Mucosa of rectum (tissue), 2 donors: ENCODE data around the gene GRM4.

Experiments
- H3K27ac ChIP-seq, 2 donors: one replicate each; pipeline ENCODE4 v1.7.0; 2013; ENCODE audit warnings: inconsistent platforms in 2 of 2, low read depth in 2 of 2, low read length in 2 of 2
- H3K27me3 ChIP-seq, 2 donors: one replicate each; pipeline ENCODE4 v1.7.0; 2013; ENCODE audit warnings: low read length in 2 of 2; ENCODE audit not compliant: control insufficient read depth in 2 of 2, insufficient read depth in 2 of 2
- H3K36me3 ChIP-seq, 2 donors: one replicate each; pipeline ENCODE4 v1.7.0; 2013; ENCODE audit warnings: low read length in 2 of 2; ENCODE audit not compliant: control insufficient read depth in 2 of 2, insufficient read depth in 2 of 2
- H3K4me1 ChIP-seq, 2 donors: one replicate each; pipeline ENCODE4 v1.7.0; 2013; ENCODE audit warnings: low read length in 2 of 2, mild to moderate bottlenecking in 1 of 2; ENCODE audit not compliant: control insufficient read depth in 2 of 2, insufficient read depth in 2 of 2
- H3K4me3 ChIP-seq, 2 donors: one replicate each; pipeline ENCODE4 v1.7.0; 2013; ENCODE audit warnings: low read length in 2 of 2
- H3K9ac ChIP-seq, 2 donors: one replicate each; pipeline ENCODE4 v1.7.0; 2013; ENCODE audit warnings: low read length in 2 of 2, low read depth in 1 of 2, mild to moderate bottlenecking in 1 of 2
- H3K9me3 ChIP-seq, 2 donors: one replicate each; pipeline ENCODE4 v1.7.0; 2013; ENCODE audit warnings: low read length in 2 of 2; ENCODE audit not compliant: control insufficient read depth in 2 of 2
- donor health status: healthy.
- donor health status: Normal muscosa, but diverticular disease.

The GRM4 gene

DNA sequence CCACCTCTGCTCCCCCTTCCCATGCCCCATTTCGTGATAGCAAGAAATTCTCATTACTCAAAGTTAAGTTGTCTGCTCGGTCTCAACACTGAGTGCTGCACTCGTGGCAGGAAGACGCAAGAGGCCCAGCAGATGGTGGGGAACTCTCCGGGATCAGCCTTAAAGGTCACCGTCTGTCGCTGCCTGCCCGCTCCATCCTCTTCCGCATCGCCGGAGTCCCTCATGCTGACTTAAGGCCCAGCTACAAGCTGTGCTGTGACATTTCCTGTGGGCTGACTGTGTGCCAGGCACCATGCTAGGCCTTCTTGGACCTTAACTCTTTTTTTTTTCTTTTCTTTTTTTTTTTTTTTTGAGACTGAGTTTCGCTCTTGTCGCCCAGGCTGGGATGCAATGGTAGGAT lies 17.8 kb downstream of the GRM4 start:
- no peak overlapping the region for H3K4me3 ChIP-seq
- H3K9me3 ChIP-seq = no peaks in the 10 kb centered on the region
- H3K36me3 ChIP-seq = no peaks in the 10 kb centered on the region
- H3K4me1 ChIP-seq = no peaks in the 10 kb centered on the region
- H3K9ac ChIP-seq = no peak overlapping the region
- H3K27me3 ChIP-seq = peaks cover 0 to 4% of the 10 kb centered on the region in 2 donors
- H3K27ac ChIP-seq = no peak overlapping the region

DNA sequence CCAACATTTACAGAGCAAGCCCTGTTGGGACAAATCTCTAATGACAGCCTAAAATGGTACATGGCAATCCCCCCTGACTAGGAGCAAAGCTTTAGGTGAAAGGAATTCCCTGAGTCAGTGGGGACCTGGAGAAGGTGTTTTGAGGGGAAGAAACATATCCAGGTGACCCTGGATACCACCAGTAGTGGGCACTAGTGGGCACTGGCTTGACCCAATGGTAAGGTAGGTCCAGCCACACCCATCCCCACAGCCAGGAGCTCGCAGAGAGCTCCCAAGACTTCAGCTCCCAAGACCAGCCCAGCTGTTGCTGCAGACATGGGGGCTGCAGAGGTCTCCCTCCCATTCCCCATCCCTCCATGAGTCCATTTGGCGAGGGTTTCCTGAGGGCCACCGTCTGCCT lies 19.5 kb downstream of the GRM4 start:
- no peaks in the 10 kb centered on the region for H3K36me3 ChIP-seq
- no peak overlapping the region for H3K27ac ChIP-seq
- no peak overlapping the region for H3K9ac ChIP-seq
- H3K4me1 ChIP-seq = no peaks in the 10 kb centered on the region
- no peaks in the 10 kb centered on the region for H3K9me3 ChIP-seq
- peaks cover 0 to 4% of the 10 kb centered on the region in 2 donors for H3K27me3 ChIP-seq
- H3K4me3 ChIP-seq = no peak overlapping the region

GRCh38 chr6:34125939-34126338 lies 19.9 kb downstream of the GRM4 start:
- H3K9ac ChIP-seq = no peak overlapping the region
- no peak overlapping the region for H3K27ac ChIP-seq
- H3K27me3 ChIP-seq = peaks cover 0 to 4% of the 10 kb centered on the region in 2 donors
- no peaks in the 10 kb centered on the region for H3K9me3 ChIP-seq
- no peaks in the 10 kb centered on the region for H3K4me1 ChIP-seq
- no peaks in the 10 kb centered on the region for H3K36me3 ChIP-seq
- no peak overlapping the region for H3K4me3 ChIP-seq

DNA sequence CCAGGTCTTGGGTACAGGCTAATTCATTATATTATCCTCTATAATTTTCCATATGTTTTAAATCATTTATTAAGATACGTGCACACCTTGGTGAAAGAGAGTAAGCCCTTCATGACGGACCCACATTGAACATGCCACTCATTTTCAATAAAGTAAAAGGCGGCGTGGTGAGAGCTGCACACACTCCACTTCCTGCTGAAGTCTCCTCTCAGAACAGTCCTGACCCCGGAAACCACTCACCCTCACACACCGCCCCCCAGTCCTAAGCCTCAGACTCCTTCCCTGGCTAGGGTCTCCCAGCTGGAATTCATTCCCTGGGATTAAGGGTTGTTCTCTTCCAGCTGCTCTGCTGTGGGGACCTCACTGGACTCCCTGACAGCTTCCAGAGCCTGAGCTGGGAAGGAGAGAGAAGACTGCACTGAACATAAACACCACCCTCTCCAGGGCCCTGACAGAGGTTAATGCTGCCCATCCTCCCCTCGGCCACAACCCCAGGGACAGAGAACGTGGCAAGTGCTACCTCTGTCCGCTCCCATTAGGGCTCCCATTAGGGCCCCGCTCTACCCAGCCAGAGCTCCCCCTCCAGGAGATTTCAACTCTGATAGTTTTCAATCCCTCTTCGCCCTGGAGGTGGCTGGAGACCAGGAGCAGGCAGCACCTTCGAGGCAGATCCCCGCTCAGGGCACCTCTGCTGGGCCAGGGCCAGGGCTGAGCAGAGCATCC lies 24.8 kb downstream of the GRM4 start:
- Histone ChIP-seq H3K27ac (no peak overlapping the region), H3K27me3 (peaks cover 0 to 5% of the 10 kb centered on the region in 2 donors), H3K36me3 (no peaks in the 10 kb centered on the region)

DNA sequence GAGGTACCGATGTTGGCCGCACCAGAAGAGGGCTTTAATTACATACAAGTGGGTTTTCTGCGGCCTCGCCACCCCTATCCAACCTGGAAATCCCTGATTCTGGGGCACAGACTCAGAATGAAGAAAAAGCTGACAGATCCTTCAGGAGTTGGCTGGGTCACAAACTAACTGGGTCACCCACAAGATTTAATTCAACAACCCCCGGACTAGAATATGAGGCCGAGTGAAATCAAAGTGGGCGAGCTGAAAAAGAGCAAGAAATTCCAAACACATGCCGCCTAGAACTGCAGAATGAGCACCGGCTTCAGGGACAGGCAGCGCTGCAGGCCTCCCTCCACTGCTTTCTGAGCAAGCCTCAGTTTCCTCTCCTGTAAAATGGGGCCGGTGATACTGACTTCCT lies 30.0 kb downstream of the GRM4 start:
- H3K9me3 ChIP-seq = no peaks in the 10 kb centered on the region
- no peak overlapping the region for H3K4me3 ChIP-seq
- no peak overlapping the region for H3K9ac ChIP-seq
- H3K27ac ChIP-seq = no peak overlapping the region
- peaks cover 3 to 6% of the 10 kb centered on the region in 2 donors for H3K27me3 ChIP-seq
- no peaks in the 10 kb centered on the region for H3K36me3 ChIP-seq
- H3K4me1 ChIP-seq = no peaks in the 10 kb centered on the region

More for the DNA sequence above, 24.8 kb downstream of the GRM4 start:
- no peak overlapping the region for H3K4me3 ChIP-seq
- no peaks in the 10 kb centered on the region for H3K9me3 ChIP-seq
- no peaks in the 10 kb centered on the region for H3K4me1 ChIP-seq
- no peak overlapping the region for H3K9ac ChIP-seq

GRCh38 chr6:34115403-34115795 lies 30.5 kb downstream of the GRM4 start:
- H3K27me3 ChIP-seq = peaks cover 3 to 6% of the 10 kb centered on the region in 2 donors
- no peaks in the 10 kb centered on the region for H3K9me3 ChIP-seq
- no peak overlapping the region for H3K27ac ChIP-seq
- H3K36me3 ChIP-seq = no peaks in the 10 kb centered on the region
- no peak overlapping the region for H3K9ac ChIP-seq
- H3K4me1 ChIP-seq = no peaks in the 10 kb centered on the region
- no peak overlapping the region for H3K4me3 ChIP-seq

GRCh38 chr6:34114695-34115402 lies 31.0 kb downstream of the GRM4 start:
- Histone ChIP-seq H3K9me3 (no peaks in the 10 kb centered on the region), H3K27me3 (peaks cover 3 to 6% of the 10 kb centered on the region in 2 donors), H3K4me3 (no peak overlapping the region), H3K9ac (no peak overlapping the region), H3K36me3 (no peaks in the 10 kb centered on the region), H3K27ac (no peak overlapping the region), H3K4me1 (no peaks in the 10 kb centered on the region)

DNA sequence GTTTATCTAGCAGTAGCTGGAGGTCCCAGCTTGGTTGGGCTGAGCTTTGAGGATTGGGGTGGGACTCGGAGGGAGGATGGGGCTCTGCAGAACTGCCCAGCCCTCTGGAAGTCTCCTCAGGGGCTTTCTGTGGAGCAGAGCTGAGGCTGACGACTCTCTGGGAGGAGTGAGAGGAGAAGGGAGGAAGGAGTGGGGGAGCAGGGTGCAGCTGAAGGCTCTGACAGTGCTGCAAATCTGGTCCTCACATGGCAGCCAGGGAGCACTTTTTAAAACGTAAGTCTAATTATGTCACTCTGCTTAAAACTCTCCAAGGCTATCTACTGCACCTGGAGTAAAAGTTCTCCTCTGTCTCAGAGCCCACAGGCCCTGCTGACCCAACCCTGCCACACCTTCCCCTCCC lies 32.4 kb downstream of the GRM4 start:
- Histone ChIP-seq H3K27ac (no peak overlapping the region), H3K9ac (no peak overlapping the region), H3K4me1 (no peaks in the 10 kb centered on the region), H3K4me3 (no peak overlapping the region), H3K36me3 (no peaks in the 10 kb centered on the region), H3K27me3 (peaks cover 0 to 6% of the 10 kb centered on the region in 2 donors), H3K9me3 (no peaks in the 10 kb centered on the region)

GRCh38 chr6:34112126-34112525 lies 33.8 kb downstream of the GRM4 start:
- Histone ChIP-seq H3K27me3 (peaks cover 0 to 6% of the 10 kb centered on the region in 2 donors), H3K36me3 (no peaks in the 10 kb centered on the region), H3K27ac (no peak overlapping the region), H3K4me3 (no peak overlapping the region), H3K9ac (no peak overlapping the region), H3K9me3 (no peaks in the 10 kb centered on the region), H3K4me1 (no peaks in the 10 kb centered on the region)

DNA sequence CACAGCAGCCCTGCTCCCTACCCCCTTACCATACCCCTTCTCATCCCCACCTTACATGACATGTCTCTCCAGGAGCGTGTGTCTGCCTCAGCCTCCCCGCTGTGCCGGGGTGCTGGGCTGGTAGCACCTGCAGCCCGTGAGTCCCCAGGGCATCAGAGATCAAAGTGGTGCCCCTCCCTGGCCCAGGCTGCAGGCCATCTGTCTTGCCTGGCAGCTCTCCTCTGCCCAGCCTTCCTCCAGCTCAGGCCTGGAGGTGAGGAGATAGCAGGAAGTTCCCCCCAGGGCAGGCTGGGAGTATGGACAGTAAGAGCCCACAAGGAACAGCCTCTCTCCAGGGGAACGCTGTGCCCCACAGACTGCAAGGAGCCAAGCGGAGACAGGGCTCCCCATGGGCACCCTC lies 35.3 kb downstream of the GRM4 start:
- Histone ChIP-seq H3K36me3 (no peaks in the 10 kb centered on the region), H3K4me1 (no peaks in the 10 kb centered on the region), H3K27ac (no peak overlapping the region), H3K9me3 (no peaks in the 10 kb centered on the region), H3K4me3 (no peak overlapping the region), H3K9ac (no peak overlapping the region), H3K27me3 (peaks cover 0 to 6% of the 10 kb centered on the region in 2 donors)
